K562 (cell line): ENCODE results near the gene NLRX1. TPM values are rescaled to one million over a fixed set of nuclear protein-coding genes. Genes with fewer than 3 reads are reported as not detected.
A peak's percentile ranks its signal among the peaks of the same experiment; 100 is the strongest.

Experiments used
- ATAC-seq: fragments of 200-7000 bp; cut with Tn5 transposase; 3 replicates; pipeline ENCODE4 v1.9.1; 2020; ENCODE audit warnings: moderate library complexity
- BruUV-seq: library from RNA; stranded (reverse); fragments of 400-500 nt; replicated peaks from 2 replicates; lab custom pipeline; 2021; lab: Mats Ljungman, UMichigan
- CTCF ChIA-PET: fragments of 300-600 bp; formaldehyde crosslinking; extraction: SDS; loops from one replicate; lab custom pipeline; 2021; ENCODE audit warnings: low intra/inter-chr PET ratio; lab: Yijun Ruan, JAX
- POLR2A ChIA-PET: fragments of 300-600, 350-650 bp; sonication (Branson Sonifier 250); formaldehyde crosslinking; extraction: SDS; loops from one replicate; lab custom pipeline; 2021; ENCODE audit warnings: antibody characterized with exemption, inconsistent platforms; lab: Yijun Ruan, JAX
- DNase-seq, 4 experiments: peaks; one replicate each; pipeline versions ENCODE4 v3.0.0 to v3.0.0-alpha.2; 2011 to 2018; ENCODE audit warnings: low spot score in 3 of 4, mixed read lengths in 3 of 4; ENCODE audit errors: extremely low read depth in 1 of 4
- FAIRE-seq: peaks from 2 replicates; lab custom pipeline; 2011; peaks lifted over from hg19 to GRCh38; lab: Jason Lieb, UNC
- H2AFZ ChIP-seq: 2 replicates; pipeline ENCODE4 v1.6.0; 2011; ENCODE audit warnings: low read depth, low read length, control low read depth, inconsistent platforms
- H3K27ac ChIP-seq: fragments of 200-600 bp; 3 replicates; pipeline ENCODE4 v1.8.0; 2011; ENCODE audit warnings: low read depth, mild to moderate bottlenecking, control low read depth, inconsistent platforms, low read length, moderate library complexity, mixed read lengths; ENCODE audit errors: extremely low read depth
- H3K27me3 ChIP-seq, 2 experiments: fragments of 300-600 bp in 1 of 2; 2 replicates in 1 of 2; 3 replicates in 1 of 2; pipeline versions ENCODE4 v1.6.0 to v1.8.0; 2011; ENCODE audit warnings: inconsistent platforms in 2 of 2, low read length in 2 of 2, mild to moderate bottlenecking in 1 of 2, mixed read lengths in 1 of 2, moderate library complexity in 1 of 2; ENCODE audit not compliant: control insufficient read depth in 2 of 2, insufficient read depth in 2 of 2
- H3K36me3 ChIP-seq: fragments of 300-600 bp; 3 replicates; pipeline ENCODE4 v1.8.0; 2011; ENCODE audit warnings: mild to moderate bottlenecking, low read length, inconsistent platforms; ENCODE audit not compliant: control insufficient read depth, insufficient read depth
- H3K4me1 ChIP-seq, 2 experiments: fragments of 200-600 bp in 1 of 2; replicated peaks in 1 of 2; 2 replicates in 1 of 2; 3 replicates in 1 of 2; pipeline versions ENCODE4 v1.5.1 to v1.8.0; 2011; ENCODE audit warnings: inconsistent platforms in 2 of 2, low read length in 2 of 2, mild to moderate bottlenecking in 1 of 2, mixed read lengths in 1 of 2, moderate library complexity in 1 of 2; ENCODE audit not compliant: control insufficient read depth in 2 of 2, insufficient read depth in 2 of 2
- H3K4me2 ChIP-seq: 2 replicates; pipeline ENCODE4 v1.6.1; 2011; ENCODE audit warnings: low read length, control low read depth, inconsistent platforms, mixed read lengths; ENCODE audit not compliant: insufficient read depth
- H3K4me3 ChIP-seq: fragments of 200-600 bp; sonication (generic), shearing (Covaris generic); 2 replicates; pipeline ENCODE4 v1.5.1; 2016; ENCODE audit warnings: control low read depth, inconsistent platforms
- H3K79me2 ChIP-seq: fragments of 200-600 bp; 3 replicates; pipeline ENCODE4 v1.8.0; 2011; ENCODE audit warnings: low read length, inconsistent platforms; ENCODE audit not compliant: control insufficient read depth, insufficient read depth
- H3K9ac ChIP-seq, 2 experiments: 2 replicates each; pipeline versions ENCODE4 v1.6.0 to v1.6.1; 2011; ENCODE audit warnings: low read depth in 2 of 2, low read length in 2 of 2, control low read depth in 1 of 2, inconsistent platforms in 1 of 2, mild to moderate bottlenecking in 1 of 2, mixed read lengths in 1 of 2; ENCODE audit not compliant: insufficient read depth in 1 of 2
- H3K9me1 ChIP-seq: one replicate; pipeline ENCODE4 v1.6.0; 2011; ENCODE audit warnings: inconsistent platforms, mild to moderate bottlenecking, low read length, moderate library complexity; ENCODE audit not compliant: control insufficient read depth, insufficient read depth
- H3K9me3 ChIP-seq: replicated peaks from 2 replicates; pipeline ENCODE4 v1.5.1; 2011; ENCODE audit warnings: low read depth, low read length, inconsistent platforms; ENCODE audit not compliant: control insufficient read depth, insufficient read depth
- H4K20me1 ChIP-seq: replicated peaks from 2 replicates; pipeline ENCODE4 v1.6.1; 2011; ENCODE audit warnings: low read length, inconsistent platforms, mixed read lengths; ENCODE audit not compliant: control insufficient read depth, insufficient read depth
- ARID2 ChIP-seq: fragments of 450-650 bp; IDR thresholded peaks from 2 replicates; pipeline ENCODE4 v1.6.1; 2017; ENCODE audit warnings: antibody characterized with exemption, mild to moderate bottlenecking
- ZBTB33 ChIP-seq: sonication (generic); formaldehyde crosslinking; IDR thresholded peaks from 2 replicates; pipeline ENCODE4 v1.8.1; 2023; ENCODE audit warnings: mild to moderate bottlenecking, missing genetic modification reagents
- WGBS: fragments of 100-300 bp; shearing (Covaris generic); methylation state at CpG from one replicate; pipeline ENCODE4 v1.1.6; 2016; ENCODE audit warnings: low coverage, mixed read lengths; ENCODE audit not compliant: insufficient coverage; ENCODE audit errors: missing lambda C conversion rate; 5-methylcytosine and 5-hydroxymethylcytosine counted together
- in situ Hi-C: fragments of 300-500 bp; cut with MboI; formaldehyde crosslinking; loops from 4 replicates; pipeline ENCODE4 v1.15.0; 2018; ENCODE audit warnings: inconsistent platforms, mixed read lengths
- intact Hi-C: fragments of 100-400 bp; cut with micrococcal nuclease; formaldehyde crosslinking; loops from 2 replicates; pipeline ENCODE4 v1.14.2; 2022
- polyA plus RNA-seq, 8 experiments: library from polyadenylated mRNA; depleted of rRNA in 4 of 8; stranded (reverse) in 5 of 8; unstranded in 3 of 8; fragments of >200 nt; fragmentation: Nextera tagmentation in 2 of 8; fragmentation: Illumina TruSeq in 1 of 8; extraction: Ambion mirVana in 2 of 8; extraction: Trizol in 1 of 8; gene quantifications; 2 replicates each; pipeline versions ENCODE4 v1.2.1 to v1.2.3, GENCODE V29; 2011 to 2014; ENCODE audit warnings: inconsistent platforms in 1 of 8, missing spikeins in 1 of 8
- total RNA-seq, 7 experiments: library from RNA; depleted of rRNA in 6 of 7; stranded (reverse); fragments of >200 nt in 6 of 7; fragmentation: Illumina TruSeq in 2 of 7; extraction: Trizol in 2 of 7; gene quantifications; 2 replicates each; pipeline versions ENCODE4 v1.2.1 to v1.2.3, GENCODE V29; 2011 to 2021; ENCODE audit warnings: low replicate concordance in 1 of 7

The NLRX1 gene
- total and polyA plus RNA-seq, 9 of the 15 experiments (the other 6 are each of a cell fraction or from before 2014, with no cell fraction given) = 0.04 to 2.3 (median 0.69) TPM

DNA sequence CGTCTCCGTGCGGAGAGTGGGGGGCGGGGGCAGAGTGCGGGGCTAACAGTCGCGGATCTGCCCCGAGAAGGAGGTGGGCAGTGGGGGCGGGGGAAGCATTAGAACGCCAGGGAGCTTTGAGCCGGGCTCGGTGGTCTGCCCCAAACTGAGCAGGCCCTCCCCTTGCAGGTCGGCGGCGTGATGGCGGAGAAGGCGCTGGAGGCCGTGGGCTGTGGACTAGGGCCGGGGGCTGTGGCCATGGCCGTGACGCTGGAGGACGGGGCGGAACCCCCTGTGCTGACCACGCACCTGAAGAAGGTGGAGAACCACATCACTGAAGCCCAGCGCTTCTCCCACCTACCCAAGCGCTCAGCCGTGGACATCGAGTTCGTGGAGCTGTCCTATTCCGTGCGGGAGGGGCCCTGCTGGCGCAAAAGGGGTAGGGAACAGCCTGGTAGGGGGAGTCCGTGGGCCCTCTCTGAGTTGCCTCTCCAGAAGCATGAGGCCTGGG is 18.7 kb upstream of the NLRX1 start:
- in situ Hi-C loops (no loop called here), intact Hi-C loops (no loop called here)
- Histone ChIP-seq H3K4me1 (peaks cover 11 to 29% of the 10 kb centered on the region in 2 experiments; a peak in 4 of 5 replicates), H3K36me3 (no peaks in the 10 kb centered on the region), H3K4me2 (peak overlapping the region; percentile 62; the same call in 1 of the 2 replicates), H3K4me3 (no peak overlapping the region; the same call in 1 of the 2 replicates), H2AFZ (peak overlapping the region; percentile 69; the same call in 1 of the 2 replicates), H3K9ac (peak overlapping the region in 1 of 2 experiments; percentile 86; a peak in 2 of 4 replicates), H4K20me1 (no peaks in the 10 kb centered on the region; the same call in 1 of the 2 replicates), H3K27me3 (peaks cover 4 to 16% of the 10 kb centered on the region in 2 experiments; a peak in 3 of 5 replicates), H3K79me2 (no peaks in the 10 kb centered on the region), H3K9me3 (no peaks in the 10 kb centered on the region), H3K9me1 (no peaks in the 10 kb centered on the region), H3K27ac (no peak overlapping the region)
- no TSS peak for BruUV-seq
- ChIA-PET CTCF (no interaction called here), POLR2A (interaction anchor here (0.6 to 1.0 kb wide), 2 partner anchors 19 to 29 kb away, joined by 3 to 4 read pairs; partner anchors contain the start of gene HINFP)
- 12% methylated on average over 5 of the region's 33 CpGs for WGBS
- FAIRE-seq (no peak), ATAC-seq (no peak), DNase-seq (no peak)
- TF ChIP-seq ZBTB33 = peak; percentile 25; the same call in 1 of the 2 replicates
- TF ChIP-seq ARID2 = no peak
